ENCODE measurements around the gene AKIP1.
"Not testable (repeated sequence)": the region's sequence is repeated elsewhere in the genome, so short reads cannot be mapped to it uniquely, and the experiment has no call there.

Gene AKIP1, protein sequence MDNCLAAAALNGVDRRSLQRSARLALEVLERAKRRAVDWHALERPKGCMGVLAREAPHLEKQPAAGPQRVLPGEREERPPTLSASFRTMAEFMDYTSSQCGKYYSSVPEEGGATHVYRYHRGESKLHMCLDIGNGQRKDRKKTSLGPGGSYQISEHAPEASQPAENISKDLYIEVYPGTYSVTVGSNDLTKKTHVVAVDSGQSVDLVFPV

DNA sequence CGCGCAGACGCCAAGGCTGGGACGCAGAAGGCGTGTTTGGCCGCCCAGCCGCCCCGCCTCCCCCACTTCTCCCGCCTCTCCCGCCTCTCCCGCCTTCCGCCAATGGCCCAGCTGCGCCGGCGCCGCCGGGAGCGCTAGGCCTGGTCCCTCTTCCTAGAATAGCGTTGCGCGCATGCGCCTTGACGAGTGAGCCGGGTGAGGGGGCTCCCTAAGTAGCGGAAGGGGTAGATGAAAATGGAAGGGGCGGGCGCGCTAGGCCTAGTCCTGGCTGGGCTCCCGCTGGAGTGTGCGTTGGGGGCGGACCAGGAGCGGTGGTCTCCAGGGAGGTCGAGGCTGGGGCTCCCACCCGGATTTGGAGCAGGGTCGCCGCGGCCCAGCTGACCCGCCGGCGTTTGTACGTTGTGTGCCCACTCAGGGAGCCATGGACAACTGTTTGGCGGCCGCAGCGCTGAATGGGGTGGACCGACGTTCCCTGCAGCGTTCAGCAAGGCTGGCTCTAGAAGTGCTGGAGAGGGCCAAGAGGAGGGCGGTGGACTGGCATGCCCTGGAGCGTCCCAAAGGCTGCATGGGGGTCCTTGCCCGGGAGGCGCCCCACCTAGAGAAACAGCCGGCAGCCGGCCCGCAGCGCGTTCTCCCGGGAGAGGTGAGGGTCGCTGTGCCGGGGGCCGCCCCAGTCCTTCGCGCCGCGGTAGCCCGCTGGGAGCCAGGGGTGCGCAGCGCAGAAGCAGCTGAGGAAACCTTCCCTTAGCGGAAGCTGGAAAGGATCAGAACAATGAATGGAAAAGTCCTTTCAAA lies at the start of gene AKIP1:
TSS of gene AKIP1 (plus strand) at position 161 of the 795 bp plus-strand sequence. CDS start at position 422, 261 bp downstream.
- in situ Hi-C loops (cut with HindIII; ENCODE audit: low pct_ligation_motif_present, low pct_unique_long_range_greater_than_20kb, low sequenced_read_pairs): no loop called here
- peak; percentile 93 for DNase-seq

DNA sequence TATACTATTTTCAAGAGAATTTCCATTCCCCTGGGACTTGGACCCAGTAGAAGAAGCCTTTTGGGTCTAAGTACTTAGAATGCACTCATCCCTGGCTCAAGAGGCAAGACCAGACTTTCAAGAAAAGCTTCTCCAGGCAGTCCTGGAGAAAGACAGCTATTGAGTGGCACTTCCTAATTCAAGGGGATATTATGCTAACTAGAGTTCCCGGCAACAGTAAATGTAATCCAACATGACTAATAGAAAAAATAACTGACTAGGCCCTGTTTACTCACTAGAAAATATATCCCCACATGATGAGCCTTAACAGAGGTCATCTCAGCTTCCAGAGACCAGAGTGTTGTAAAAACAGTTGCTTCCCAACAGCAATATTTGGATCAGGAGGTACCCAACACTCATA lies 47.2 kb upstream of the AKIP1 start:
- in situ Hi-C loops (cut with HindIII; ENCODE audit: low pct_ligation_motif_present, low pct_unique_long_range_greater_than_20kb, low sequenced_read_pairs): no loop called here
- no peak for DNase-seq

DNA sequence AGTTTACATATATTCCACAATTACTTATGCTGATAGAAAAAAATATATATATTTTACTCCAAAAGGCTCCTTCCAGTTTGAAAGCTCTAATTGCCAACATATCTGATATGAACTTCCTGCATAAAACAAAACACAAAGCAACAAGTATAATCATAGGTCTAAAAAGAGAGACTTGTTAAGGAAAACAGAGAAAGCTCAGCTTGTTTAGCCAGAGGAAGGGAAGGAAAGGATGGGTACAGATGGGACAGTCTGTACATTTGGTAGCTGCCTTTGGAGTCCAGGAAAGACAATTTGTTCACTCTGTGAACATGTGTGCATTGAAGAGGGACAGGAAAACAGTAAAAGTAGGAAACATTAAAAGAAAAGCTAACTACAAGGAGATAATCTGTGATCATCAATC lies 45.7 kb upstream of the AKIP1 start:
- no peak for DNase-seq
- in situ Hi-C loops (cut with HindIII; ENCODE audit: low pct_ligation_motif_present, low pct_unique_long_range_greater_than_20kb, low sequenced_read_pairs): no loop called here

DNA sequence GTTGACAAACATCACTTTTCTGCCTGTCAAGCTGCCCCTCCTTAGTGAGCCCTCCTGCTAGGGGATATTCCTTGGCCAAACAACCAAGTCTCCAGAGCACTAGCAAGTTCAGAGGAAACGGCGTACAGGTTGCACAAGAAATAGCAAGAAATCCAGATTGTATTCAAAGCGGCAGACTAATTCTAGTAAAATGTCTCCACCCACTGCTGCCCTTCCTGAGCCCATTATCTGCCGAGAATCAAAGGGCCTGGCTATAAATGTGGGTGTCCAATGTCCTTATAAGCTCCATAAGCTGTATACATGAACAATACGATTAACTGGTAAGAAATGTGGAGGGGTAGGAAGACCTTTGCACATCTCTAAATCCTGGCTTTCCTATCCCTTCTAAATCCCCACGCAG lies 44.0 kb upstream of the AKIP1 start:
- no peak for DNase-seq
- in situ Hi-C loops (cut with HindIII; ENCODE audit: low pct_ligation_motif_present, low pct_unique_long_range_greater_than_20kb, low sequenced_read_pairs): no loop called here

DNA sequence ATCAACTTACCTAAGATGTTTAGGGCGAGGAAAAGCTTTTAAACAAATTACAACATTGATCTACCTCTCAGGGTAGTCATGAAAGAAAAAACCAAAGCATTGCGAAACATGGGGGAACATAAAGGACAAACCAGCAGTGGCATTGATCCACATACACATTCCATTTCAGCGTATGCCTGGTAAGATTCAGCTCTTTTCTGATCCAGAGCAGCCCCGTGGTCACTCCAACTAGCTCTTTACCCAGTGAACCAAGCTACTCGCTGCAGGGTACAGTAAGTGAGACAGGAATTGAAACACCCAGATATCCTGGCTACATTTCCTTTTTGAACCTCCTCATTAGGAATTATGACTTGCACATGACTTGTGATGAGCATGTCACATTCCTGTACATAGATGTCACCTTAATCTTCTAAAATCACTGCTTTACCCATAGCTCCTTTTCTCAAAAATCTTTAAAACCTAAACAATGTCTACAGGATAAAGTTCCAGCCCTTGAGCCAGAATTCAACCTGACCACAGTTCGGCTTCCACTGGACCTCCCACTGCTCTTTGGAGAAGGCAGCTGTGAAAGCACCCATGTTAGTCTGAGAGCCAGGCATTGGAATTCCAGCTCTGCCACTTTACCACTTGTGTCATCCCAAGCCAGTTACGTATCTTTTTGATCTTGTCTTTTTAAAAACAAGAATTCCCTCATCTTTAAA lies 42.9 kb upstream of the AKIP1 start:
- no peak for DNase-seq
- in situ Hi-C loops (cut with HindIII; ENCODE audit: low pct_ligation_motif_present, low pct_unique_long_range_greater_than_20kb, low sequenced_read_pairs): no loop called here

DNA sequence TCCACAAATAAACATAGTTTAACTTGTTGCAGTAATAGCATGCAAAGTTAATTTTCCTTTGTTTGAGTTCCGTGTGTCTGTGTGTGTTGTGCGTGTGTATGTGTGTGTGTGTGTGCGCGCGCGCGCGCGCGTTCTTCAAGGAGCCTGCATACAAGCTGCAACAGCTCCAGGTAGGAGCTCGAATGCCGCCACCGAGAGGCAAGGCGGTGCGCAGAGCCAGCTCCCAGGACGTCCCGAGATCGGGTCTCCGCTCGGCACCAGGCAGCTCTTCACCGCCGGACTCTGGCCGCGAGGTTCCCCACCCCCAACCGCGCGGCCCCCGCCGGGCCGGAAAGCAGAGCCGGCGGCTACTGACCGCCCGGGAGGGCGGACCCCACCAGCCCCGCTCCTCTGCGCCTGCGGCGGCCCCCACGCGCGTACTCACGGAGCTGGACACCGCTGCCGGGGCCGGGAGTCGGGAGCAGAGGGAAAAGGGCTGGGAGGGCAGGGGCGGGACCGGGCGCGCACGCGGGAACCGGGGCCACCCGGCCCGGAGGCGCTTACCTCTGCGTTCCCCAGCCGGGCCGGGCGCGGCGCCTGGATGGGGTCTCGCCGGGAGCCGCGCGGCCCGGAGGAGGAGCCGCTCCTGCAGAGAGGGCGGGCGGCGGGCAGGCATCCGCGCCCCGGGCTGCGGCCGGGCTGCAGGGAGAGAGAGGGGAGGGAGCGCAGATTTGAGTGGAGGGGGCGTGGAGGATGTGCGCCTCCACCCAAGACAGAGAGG lies 40.4 kb upstream of the AKIP1 start:
- in situ Hi-C loops (cut with HindIII; ENCODE audit: low pct_ligation_motif_present, low pct_unique_long_range_greater_than_20kb, low sequenced_read_pairs): no loop called here
- DNase-seq: peak; percentile 60

DNA sequence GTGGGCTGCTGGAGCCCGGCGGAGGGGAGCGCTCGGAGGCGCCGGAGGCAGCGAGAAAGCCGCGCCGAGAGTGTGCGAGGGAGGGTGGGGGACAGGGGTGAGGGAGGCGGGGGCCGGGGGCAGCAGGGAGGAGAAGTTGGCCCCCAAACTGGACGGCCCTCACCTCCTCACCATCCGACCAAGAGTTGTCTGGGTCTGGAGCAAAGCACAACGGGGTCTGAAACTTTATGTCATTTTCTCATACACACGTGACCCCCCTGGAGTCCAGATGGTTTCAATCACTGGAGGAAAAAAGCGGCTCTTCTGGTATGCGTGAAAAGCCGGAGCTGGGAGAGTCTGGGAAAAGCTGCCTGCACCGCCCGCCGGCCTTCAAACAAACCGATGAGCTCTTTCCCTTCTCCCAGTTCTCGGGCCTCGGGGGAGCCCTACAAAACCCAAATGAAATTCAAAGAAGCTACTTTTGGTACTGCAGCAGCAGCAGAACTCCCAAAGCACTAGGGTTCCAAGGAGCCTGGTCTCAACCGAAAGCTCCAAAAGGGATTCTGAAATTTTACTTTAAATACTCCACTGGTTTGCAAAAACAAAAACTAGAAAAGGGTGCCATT lies 39.7 kb upstream of the AKIP1 start:
- in situ Hi-C loops (cut with HindIII; ENCODE audit: low pct_ligation_motif_present, low pct_unique_long_range_greater_than_20kb, low sequenced_read_pairs): no loop called here
- peak; percentile 75 for DNase-seq

DNA sequence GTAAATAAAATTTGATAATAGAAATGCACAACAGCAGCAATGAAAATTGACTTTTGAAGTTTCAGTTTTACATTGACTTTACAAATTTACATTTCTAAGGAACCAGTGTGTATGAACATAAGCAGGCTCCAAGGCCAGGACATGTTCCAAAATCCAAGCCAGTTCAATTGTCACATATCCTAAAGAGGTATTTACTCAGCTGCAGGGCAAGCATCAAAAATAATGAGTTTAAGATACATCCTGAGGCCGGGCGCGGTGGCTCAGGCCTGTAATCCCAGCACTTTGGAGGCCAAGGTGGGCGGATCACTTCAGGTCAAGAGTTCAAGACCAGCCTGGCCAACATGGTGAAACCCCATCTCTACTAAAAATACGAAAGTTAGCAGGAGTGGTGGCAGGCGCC lies 39.0 kb upstream of the AKIP1 start:
- DNase-seq: no peak
- in situ Hi-C loops (cut with HindIII; ENCODE audit: low pct_ligation_motif_present, low pct_unique_long_range_greater_than_20kb, low sequenced_read_pairs): no loop called here

DNA sequence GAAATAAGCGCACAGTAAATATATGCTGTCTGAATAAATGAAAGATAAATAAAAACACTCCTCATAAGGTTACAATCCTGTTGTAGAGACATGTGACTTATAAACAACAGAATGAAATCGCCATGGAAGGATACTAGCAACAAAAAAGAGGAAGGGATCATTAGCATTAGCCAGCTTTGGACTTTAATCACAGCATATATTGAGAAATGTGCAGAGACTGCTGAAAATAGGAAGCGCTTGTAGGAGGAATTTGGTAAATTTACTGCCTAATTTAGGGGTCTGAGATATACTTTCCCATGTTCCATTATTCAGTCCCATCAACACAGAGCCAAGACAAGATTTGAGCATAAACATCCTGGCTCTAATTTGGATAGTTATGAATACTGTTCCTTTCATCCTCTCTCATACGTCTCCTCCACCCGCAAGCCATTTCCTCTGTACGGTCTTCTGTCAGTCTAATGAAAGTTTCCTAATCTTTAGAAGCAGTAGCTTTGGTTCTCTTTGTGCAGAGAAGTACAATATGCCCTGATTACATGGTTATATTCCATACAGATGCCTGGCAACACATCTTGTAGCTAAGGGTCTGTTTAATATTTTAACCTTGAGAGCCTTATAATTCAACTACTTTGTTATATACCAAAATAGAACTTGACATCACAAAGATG lies 37.1 kb upstream of the AKIP1 start:
- in situ Hi-C loops (cut with HindIII; ENCODE audit: low pct_ligation_motif_present, low pct_unique_long_range_greater_than_20kb, low sequenced_read_pairs): no loop called here
- DNase-seq: no peak

DNA sequence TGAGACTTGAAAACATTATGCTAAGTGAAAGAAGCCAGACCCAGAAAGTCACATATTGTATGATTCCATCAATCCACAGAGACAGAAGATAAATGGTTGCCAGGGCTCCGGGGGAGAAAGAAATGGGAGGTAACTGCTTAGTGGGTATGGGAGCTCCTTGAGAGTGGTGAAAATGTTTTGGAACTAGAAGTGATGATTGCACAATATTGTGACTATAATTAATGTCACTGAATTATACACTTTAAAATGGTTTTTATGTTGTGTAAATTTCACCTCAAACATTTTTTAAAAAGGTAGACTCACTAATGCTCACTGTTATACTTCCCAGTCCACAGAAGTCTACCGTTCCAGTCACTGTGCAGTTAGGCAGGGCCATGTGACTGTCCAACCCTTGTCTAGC lies 32.2 kb upstream of the AKIP1 start:
- DNase-seq: no peak
- in situ Hi-C loops (cut with HindIII; ENCODE audit: low pct_ligation_motif_present, low pct_unique_long_range_greater_than_20kb, low sequenced_read_pairs): no loop called here

DNA sequence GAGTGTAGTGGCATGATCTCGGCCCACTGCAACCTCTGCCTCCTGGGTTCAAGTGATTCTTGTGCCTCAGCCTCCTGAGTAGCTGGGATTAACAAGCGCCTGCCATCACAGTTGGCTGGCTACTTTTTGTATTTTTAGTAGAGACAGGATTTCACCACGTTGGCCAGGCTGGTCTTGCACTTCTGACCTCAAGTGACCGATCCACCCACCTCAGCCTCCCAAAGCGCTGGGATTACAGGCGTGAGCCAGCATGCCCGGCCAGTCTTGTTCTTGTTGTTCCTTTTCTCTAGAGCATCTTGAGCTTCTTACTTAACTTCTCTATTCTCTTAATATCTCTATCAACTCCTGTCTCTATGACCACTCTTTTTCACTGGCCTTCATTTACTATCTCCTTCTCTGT lies 29.4 kb upstream of the AKIP1 start:
- in situ Hi-C loops (cut with HindIII; ENCODE audit: low pct_ligation_motif_present, low pct_unique_long_range_greater_than_20kb, low sequenced_read_pairs); DNase-seq: not testable (repeated sequence)

DNA sequence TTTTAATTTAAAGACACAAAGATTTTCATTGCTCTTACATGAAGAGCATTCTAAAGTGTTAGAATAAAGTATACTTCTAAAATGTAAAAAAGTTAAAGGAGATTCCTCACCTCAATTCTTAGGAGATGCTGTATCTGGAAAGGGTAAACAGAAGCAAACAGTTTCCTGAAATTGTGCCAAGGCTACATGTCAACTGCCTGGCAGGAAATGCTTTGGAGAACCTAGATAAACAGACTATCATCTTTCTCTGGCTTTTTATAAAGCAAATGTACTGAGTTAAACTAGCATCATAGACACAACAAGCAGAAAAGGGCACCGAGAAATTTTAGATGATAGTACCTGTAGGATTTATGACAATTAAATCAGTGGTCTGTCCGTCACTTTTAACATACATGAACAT lies 24.7 kb upstream of the AKIP1 start:
- in situ Hi-C loops (cut with HindIII; ENCODE audit: low pct_ligation_motif_present, low pct_unique_long_range_greater_than_20kb, low sequenced_read_pairs): no loop called here
- DNase-seq: no peak

DNA sequence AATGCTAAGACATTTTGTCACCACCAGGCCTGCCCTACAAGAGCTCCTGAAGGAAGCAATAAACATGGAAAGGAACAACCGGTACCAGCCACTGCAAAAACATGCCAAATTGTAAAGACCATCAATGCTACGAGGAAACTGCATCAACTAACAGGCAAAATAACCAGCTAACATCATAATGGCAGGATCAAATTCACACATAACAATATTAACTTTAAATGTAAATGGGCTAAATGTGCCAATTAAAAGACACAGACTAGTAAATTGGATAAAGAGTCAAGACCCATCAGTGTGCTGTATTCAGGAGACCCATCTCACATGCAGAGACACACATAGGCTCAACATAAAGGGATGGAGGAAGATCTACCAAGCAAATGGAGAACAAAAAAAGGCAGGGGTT lies 19.8 kb upstream of the AKIP1 start:
- in situ Hi-C loops (cut with HindIII; ENCODE audit: low pct_ligation_motif_present, low pct_unique_long_range_greater_than_20kb, low sequenced_read_pairs); DNase-seq: not testable (repeated sequence)

DNA sequence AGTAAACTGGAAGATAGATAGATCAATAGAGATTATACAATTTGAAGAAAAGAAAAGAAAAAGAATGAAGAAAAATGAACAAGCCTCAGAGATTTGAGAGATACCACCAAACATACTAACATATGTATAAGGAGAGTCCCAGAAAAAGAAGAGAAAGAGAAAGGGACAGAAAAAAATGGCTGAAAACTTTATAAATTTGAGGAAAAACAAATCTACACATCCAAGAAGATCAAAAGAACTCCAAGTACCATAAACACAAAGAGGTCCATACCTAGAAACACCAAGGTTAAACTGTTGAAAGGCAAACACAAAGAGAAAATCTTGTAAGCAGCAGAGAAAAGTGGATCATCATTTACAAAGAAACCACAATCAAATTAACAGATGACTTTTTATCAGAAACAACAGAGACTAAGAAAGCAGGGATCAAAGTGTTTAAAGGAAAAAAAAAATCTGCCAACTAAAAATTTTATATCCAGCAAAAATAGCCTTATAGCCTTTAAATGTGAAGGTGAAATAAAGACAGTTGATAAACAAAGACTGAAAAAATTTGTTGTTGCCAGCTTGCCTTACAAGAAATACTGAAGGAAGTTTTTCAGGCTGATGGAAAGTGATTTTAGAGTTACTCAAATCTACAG lies 11.8 kb upstream of the AKIP1 start:
- no peak for DNase-seq
- in situ Hi-C loops (cut with HindIII; ENCODE audit: low pct_ligation_motif_present, low pct_unique_long_range_greater_than_20kb, low sequenced_read_pairs): no loop called here

DNA sequence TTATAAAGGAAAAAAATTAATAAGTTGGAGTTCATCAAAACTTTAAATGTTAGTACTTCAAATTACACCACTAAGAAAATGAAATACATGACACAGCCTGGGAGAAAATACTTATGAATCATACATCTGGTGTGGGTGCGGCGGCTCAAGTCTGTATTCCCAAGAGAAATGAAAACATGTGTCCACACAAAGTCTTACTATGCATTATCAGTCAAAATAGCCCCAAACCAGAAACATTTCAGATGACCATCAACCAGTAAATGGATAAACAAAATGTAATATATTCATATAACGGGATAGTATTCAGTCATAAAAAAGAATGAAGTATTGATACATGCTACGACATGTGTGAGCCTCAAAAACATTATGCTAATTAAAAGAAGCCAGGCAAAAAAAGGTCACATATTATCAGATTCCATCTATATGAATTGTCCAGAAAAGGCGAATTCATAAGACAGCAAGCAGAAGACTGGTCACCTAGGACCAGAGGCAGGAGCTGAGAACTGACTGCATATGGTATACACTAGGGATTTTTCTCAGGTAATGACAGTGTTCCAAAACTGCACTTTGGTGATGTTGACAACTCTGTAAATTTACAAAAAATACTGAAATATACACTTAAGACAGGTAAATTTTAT lies 5.3 kb upstream of the AKIP1 start:
- no peak for DNase-seq
- in situ Hi-C loops (cut with HindIII; ENCODE audit: low pct_ligation_motif_present, low pct_unique_long_range_greater_than_20kb, low sequenced_read_pairs): no loop called here

DNA sequence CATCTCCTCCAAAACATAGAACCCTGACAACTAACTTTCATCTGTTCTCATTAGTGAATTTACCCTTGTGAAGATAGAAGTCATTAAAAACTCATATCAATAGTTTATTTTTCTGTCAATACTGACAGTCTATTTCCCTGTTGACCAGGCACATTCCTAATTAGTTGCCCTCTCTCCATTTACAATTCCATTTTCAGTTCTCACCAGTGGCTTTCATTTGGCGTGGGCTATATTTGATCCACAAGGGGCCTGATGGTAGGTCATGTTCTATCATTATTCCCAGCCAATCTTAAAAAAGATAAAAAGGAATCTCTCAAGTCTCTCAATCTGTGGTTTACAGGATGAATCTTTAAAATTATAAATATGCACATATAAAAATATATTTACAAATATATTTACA lies 3.9 kb upstream of the AKIP1 start:
- DNase-seq: no peak
- in situ Hi-C loops (cut with HindIII; ENCODE audit: low pct_ligation_motif_present, low pct_unique_long_range_greater_than_20kb, low sequenced_read_pairs): no loop called here

DNA sequence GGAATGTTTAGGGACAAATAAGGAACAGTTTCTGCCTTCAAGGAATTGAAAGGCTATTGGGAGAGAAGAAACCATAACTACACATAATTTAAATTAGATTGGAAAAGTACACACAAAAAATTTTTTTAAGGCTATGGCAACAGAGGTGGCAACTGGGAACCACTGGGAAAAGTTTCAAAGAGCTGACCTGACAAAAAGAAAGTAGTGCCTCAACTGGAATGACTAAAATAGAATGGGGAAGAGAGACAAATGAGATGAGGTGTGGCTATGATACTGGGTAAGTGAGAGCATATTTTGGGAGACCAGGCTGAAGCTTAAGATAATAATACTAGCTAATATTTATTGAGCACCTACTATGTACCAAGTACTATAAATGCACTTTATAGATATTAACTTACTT lies 2.9 kb upstream of the AKIP1 start:
- in situ Hi-C loops (cut with HindIII; ENCODE audit: low pct_ligation_motif_present, low pct_unique_long_range_greater_than_20kb, low sequenced_read_pairs): no loop called here
- no peak for DNase-seq

Data from ACHN (cell line).